ENCODE data around the gene GPR153. TPM values are rescaled to one million over a fixed set of nuclear protein-coding genes. Genes with fewer than 3 reads are reported as not detected.
A peak's percentile ranks its signal among the peaks of the same experiment; 100 is the strongest.

The GPR153 gene
- total and polyA plus RNA-seq, 2 of the 8 experiments (the other 6 are each of a cell fraction or from before 2014, with no cell fraction given) = 5.7 to 8.1 TPM

GRCh38 chr1:6205849-6206519 lies 54.9 kb downstream of the GPR153 start, which contains the start of gene RNF207 (continued):
- TF ChIP-seq ASH2L (IDR thresholded peaks at IDR 0.05; ENCODE audit: low read length) = peak; percentile 34
- peak; percentile 90 for TF ChIP-seq KDM4A (IDR thresholded peaks at IDR 0.05; ENCODE audit: low read depth, low read length, severe bottlenecking)
- TF ChIP-seq RFX5 (IDR thresholded peaks at IDR 0.05; ENCODE audit: borderline replicate concordance, low read depth, low read length) = no peak
- 0 out of 3 replicates have a peak, but pooled peaks of 1 of the 2 experiments have one; percentile 36 for TF ChIP-seq POLR2A (IDR thresholded peaks at IDR 0.05; ENCODE audit: control extremely low read depth in 1 of 2, low read depth in 2 of 2, low read length in 2 of 2)
- TF ChIP-seq POLR2AphosphoS5 (IDR thresholded peaks at IDR 0.05; ENCODE audit: low read depth, low read length) = 0 out of 2 replicates have a peak, but pooled peaks have one; percentile 23
- TF ChIP-seq CHD1 (IDR thresholded peaks at IDR 0.05; ENCODE audit: low read depth, low read length) = no peak
- no peak for TF ChIP-seq SP1 (IDR thresholded peaks at IDR 0.05; ENCODE audit: low read depth, low read length)
- TF ChIP-seq EP300 (IDR thresholded peaks at IDR 0.05; ENCODE audit: borderline replicate concordance in 1 of 2, low read depth in 2 of 2, low read length in 2 of 2) = no peak
- TF ChIP-seq E2F6 (IDR thresholded peaks at IDR 0.05) = no peak
- no peak for TF ChIP-seq CBX8 (IDR thresholded peaks at IDR 0.05; ENCODE audit: borderline replicate concordance, low read depth, low read length)

Measured in H1 (cell line).